Activated CD4-positive, alpha-beta T cell treated with anti-CD3 and anti-CD28 coated beads, Interleukin-2, amount 10 ng/mL, durations not matched to agents 24 days and 14 days (primary cell): ENCODE data around the gene MYH6. TPM values are rescaled to one million over a fixed set of nuclear protein-coding genes. Genes with fewer than 3 reads are reported as not detected.

Experiments used
- DNase-seq: peaks from one replicate; pipeline ENCODE4 v3.0.0; 2022
- H3K27ac Mint-ChIP-seq: one replicate; pipeline ENCODE4 v1.8.0; 2022; ENCODE audit warnings: mild to moderate bottlenecking, mixed read lengths
- H3K27me3 Mint-ChIP-seq: one replicate; pipeline ENCODE4 v1.8.0; 2022; ENCODE audit warnings: mixed read lengths
- H3K36me3 Mint-ChIP-seq: one replicate; pipeline ENCODE4 v1.8.0; 2022; ENCODE audit warnings: low read depth, mild to moderate bottlenecking, mixed read lengths
- H3K4me1 Mint-ChIP-seq: one replicate; pipeline ENCODE4 v1.8.0; 2021; ENCODE audit warnings: mixed read lengths
- H3K4me3 Mint-ChIP-seq: one replicate; pipeline ENCODE4 v1.8.0; 2022; ENCODE audit warnings: mild to moderate bottlenecking, moderate library complexity, mixed read lengths
- H3K9me3 Mint-ChIP-seq: one replicate; pipeline ENCODE4 v1.8.0; 2021; ENCODE audit warnings: mixed read lengths
- intact Hi-C: fragments of 100-400 bp; cut with micrococcal nuclease; formaldehyde crosslinking; loops from one replicate; pipeline ENCODE4 v1.15.1; 2023
- total RNA-seq: library from RNA; stranded (reverse); gene quantifications from 2 replicates; pipeline ENCODE4 v1.2.3, GENCODE V29; 2022

The MYH6 gene
- total RNA-seq, 1 donor from 2014 or later = 0.23 TPM

DNA sequence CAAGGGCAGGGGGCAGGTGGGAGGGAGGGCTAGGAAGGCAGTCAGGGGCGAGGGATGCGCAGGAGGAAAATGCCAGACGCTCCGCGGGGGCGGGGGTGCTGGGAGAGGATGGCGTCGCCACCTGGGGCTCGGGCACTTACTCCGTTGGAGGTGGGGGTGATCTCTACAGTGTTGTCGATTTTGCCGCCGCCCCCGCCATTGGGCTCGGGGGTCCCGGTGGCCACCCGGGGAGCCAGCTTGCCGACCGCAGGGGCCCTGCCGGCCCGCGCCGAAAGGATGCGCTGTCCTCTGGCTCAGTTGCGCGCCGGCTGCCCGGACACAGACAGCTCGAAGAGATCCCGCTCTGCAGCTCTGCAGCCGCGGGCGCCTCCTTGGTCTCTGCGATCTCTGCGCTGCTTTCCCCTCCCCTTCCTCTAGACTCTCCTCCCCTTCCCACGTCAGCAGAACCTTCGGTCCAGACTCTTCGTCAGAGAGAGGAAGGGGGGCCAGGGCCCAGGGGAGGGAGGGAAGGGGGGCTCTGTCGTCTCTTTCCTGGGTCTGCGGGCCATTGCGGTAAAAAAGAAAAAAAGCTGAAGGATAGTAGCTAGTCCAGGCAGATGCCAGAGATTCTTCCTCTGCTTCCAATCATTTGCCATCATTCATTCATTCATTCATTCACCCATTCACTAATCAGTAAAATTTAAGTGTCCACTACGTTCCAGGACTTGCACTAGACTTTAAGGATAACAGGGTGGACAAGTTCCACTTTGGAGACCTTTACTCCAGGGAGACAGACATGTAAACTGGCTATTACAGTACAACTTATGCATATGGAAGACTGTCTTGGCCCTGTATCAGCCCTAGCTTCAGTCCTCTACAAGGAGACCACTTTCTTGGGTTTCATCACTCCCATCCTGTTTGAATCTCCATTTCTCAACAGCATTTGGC, 55.3 kb downstream of the MYH6 start, which contains the start of gene SLC22A17:
SLC22A17 (minus strand) TSS at position 382 of the 927 bp plus-strand sequence.
- DNase-seq = peak; percentile 83
- H3K27ac Mint-ChIP-seq = no peak within 1 kb of the TSS
- H3K27me3 Mint-ChIP-seq = peaks cover 42% of the 10 kb centered on the region
- peaks cover 4% of the 10 kb centered on the region for H3K4me1 Mint-ChIP-seq
- H3K9me3 Mint-ChIP-seq = no peaks in the 10 kb centered on the region
- intact Hi-C loops = loop anchor here (2.0 kb wide), 1 partner anchor 24 kb away; no protein-coding TSS in a partner anchor
- no peaks in the 10 kb centered on the region for H3K36me3 Mint-ChIP-seq
- H3K4me3 Mint-ChIP-seq = peak within 1 kb of the TSS; percentile 78

DNA sequence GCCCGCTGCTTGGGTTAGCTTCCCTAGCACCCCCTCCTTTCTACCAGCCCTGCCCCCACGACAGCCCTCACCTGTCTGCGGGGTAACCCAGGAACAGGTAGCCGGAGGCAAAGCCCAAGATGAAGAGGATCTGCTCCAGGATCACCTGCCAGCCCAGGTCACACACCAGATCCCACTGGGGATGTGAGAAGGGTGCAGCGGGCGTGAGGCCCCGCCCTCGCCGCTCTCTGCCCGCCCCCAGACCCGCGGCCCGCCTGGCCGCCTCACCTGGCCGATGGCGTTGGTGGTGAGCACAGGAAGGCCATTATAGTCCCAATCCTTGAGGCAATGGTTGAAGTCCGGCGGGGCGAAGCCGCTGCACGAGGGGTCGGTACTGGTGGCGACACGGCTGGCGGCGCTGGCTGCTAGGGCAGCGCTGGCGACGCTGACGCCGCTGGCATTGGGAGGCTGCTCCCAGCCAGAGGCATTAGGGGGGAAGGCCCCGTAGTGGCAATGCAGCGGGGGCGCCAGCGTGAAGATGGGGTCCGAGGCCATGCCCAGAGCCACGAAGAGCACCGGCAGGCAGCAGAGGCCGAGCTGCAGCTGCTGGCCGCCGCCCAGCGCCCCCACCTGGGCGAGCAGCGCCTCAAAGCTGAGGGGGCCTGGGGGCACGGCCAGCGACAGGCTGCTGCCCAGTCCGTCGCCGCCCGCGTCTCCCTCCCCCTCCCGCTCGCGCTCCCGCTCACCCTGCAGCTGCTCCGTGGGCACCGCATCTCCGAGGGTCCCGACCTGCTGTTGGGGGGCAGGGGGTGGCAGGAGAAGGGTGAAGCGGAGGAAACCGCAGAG, 56.2 kb downstream of the MYH6 start:
- Mint-ChIP-seq H3K36me3 (no peaks in the 10 kb centered on the region), H3K27me3 (peaks cover 42% of the 10 kb centered on the region), H3K9me3 (no peaks in the 10 kb centered on the region), H3K4me3 (peak overlapping the region; percentile 78), H3K4me1 (peaks cover 4% of the 10 kb centered on the region), H3K27ac (no peak overlapping the region)
- intact Hi-C loops = loop anchor here (2.0 kb wide), 1 partner anchor 23 kb away; no protein-coding TSS in a partner anchor
- no peak for DNase-seq

DNA sequence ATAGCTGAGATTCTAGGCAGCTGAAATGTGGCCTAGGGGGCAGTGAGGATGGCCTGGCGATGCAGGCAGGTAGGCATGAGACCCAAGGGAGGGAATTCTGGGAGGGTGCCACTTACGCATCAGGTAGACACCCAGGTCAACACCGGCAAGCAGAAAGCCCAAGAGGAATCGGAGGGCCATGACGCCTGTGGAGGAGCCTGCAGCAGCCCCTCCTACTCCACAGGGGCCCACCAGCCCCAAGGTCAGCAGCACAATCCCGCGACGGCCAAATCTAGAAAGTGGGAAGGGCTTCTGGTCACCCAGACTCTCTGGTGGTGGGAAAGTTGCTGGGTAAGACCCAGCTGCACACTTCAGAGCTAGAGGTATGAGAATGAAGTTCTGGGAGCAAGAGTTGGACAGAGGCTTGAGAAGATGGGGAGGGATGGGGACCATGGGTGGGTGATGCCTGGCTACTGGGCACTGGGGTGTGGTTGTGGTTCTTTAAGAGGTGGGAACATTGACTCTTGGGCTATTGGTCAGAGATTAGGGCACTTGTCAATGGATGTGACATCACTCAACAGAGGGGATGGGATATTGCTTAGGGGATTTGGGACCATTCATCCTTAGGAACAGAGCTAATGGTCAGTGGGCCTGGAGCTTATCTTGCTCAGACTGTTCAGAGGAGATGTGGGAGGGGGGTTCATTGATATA, 58.8 kb downstream of the MYH6 start:
- Mint-ChIP-seq H3K27ac (no peak overlapping the region), H3K36me3 (no peaks in the 10 kb centered on the region), H3K27me3 (peaks cover 32% of the 10 kb centered on the region), H3K9me3 (no peaks in the 10 kb centered on the region), H3K4me3 (no peak overlapping the region), H3K4me1 (peaks cover 4% of the 10 kb centered on the region)
- no peak for DNase-seq
- intact Hi-C loops = no loop called here

DNA sequence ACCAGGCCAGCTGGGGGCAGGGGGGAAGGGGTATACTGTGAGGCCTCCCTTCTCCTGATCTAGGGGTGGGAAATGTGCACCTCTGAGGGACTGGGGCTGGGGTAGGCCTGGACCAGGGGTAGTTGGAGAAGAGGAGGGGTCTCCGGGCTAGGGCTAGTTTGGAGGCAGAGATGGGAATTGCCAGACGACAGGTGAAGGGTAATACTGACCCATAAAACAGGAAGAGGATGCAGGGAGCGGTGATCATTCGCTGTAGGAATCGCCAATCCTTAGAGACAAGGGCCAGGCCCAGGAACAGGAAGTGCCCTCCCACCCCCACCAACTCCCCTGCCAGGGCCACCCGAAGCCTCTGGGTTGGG, 59.8 kb downstream of the MYH6 start:
- no peaks in the 10 kb centered on the region for H3K36me3 Mint-ChIP-seq
- peaks cover 4% of the 10 kb centered on the region for H3K4me1 Mint-ChIP-seq
- H3K27me3 Mint-ChIP-seq = peaks cover 25% of the 10 kb centered on the region
- DNase-seq = no peak
- intact Hi-C loops = no loop called here
- H3K4me3 Mint-ChIP-seq = no peak overlapping the region
- H3K9me3 Mint-ChIP-seq = no peaks in the 10 kb centered on the region
- H3K27ac Mint-ChIP-seq = no peak overlapping the region

DNA sequence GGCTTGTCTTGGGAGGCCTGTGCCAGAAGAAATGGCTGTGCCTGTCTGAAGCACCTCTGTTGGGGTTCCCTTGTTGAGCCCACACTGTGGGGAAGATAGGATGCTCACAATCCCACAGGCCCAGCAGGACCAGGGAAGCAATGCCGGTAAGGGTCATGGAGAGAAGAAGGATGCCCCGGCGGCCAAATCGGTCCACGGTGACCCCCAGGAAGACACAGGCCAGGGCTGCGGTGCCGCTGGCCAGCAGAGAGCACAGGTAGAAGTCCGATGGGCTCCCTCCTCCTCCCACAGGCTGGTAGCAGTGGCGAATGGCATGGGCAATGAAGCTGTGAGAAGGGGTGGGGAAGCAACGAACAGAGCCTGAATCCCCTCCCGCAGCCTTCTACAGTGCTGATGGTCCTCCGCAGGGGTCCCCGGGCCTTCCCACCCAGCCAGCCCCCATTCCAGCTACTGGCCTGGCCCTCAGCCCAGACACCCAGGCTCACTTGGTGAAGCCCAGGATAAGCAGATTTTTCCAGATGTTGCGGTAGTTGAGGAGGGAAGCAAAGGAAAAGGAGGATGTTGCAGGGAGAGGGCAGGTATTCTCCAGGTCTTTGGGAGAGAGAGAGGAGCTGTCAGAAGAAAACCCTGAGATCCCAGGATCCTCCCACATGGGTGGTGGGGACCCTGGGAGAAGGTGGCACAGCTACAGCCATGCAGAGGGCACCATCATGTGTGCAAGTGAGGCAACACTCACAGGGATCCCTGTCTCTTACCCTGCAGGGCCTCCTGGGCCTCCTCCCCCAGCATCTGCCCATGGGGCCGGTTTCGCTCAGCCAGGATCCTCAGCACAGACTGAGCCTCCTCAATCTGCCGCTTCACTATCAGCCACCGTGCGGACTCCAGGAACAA, 60.4 kb downstream of the MYH6 start:
- no peaks in the 10 kb centered on the region for H3K9me3 Mint-ChIP-seq

DNA sequence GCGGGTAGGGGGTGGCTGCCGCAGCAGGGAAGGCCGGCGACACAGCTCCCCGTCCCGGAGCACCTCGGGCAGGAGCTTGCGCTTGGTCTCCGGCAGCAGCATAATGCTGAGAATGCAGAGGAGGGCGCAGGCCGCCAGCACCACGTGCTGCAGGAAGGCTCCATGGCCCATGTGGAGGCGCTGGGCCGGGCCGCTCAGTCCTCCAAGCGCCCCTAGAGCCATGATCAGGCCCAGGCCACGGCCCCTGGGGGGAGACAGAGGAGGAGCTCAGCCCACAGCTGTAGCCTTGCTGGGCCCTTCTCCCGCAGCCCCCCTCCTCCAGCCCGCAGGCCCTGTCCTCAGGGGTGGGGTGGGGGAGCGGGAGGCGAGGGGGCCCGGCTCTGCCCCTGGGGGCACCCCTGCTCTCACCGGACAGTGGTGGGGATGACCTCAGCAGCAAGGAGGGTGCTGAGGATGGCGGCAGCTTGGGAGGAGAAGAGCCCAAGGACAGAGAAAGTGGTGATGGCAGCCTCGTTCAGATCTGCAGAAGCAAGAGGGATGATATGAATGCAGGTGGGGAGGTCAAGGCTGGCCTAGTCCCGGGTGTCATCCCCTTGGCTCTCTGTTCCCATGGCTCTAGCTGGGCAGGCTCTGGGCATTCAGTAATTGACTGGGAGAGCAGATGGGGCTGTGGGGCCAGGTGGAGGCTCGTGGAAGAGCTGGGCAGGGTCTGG, 61.2 kb downstream of the MYH6 start:
- Mint-ChIP-seq H3K9me3 (no peaks in the 10 kb centered on the region), H3K4me1 (peaks cover 2% of the 10 kb centered on the region), H3K27ac (no peak overlapping the region), H3K36me3 (no peaks in the 10 kb centered on the region), H3K27me3 (peaks cover 25% of the 10 kb centered on the region), H3K4me3 (no peak overlapping the region)
- intact Hi-C loops = no loop called here
- no peak for DNase-seq

More for the DNA sequence above, 60.4 kb downstream of the MYH6 start:
- no peak for DNase-seq
- Mint-ChIP-seq H3K4me1 (peaks cover 2% of the 10 kb centered on the region), H3K36me3 (no peaks in the 10 kb centered on the region), H3K27ac (no peak overlapping the region), H3K4me3 (no peak overlapping the region), H3K27me3 (peaks cover 20% of the 10 kb centered on the region)
- intact Hi-C loops = no loop called here

DNA sequence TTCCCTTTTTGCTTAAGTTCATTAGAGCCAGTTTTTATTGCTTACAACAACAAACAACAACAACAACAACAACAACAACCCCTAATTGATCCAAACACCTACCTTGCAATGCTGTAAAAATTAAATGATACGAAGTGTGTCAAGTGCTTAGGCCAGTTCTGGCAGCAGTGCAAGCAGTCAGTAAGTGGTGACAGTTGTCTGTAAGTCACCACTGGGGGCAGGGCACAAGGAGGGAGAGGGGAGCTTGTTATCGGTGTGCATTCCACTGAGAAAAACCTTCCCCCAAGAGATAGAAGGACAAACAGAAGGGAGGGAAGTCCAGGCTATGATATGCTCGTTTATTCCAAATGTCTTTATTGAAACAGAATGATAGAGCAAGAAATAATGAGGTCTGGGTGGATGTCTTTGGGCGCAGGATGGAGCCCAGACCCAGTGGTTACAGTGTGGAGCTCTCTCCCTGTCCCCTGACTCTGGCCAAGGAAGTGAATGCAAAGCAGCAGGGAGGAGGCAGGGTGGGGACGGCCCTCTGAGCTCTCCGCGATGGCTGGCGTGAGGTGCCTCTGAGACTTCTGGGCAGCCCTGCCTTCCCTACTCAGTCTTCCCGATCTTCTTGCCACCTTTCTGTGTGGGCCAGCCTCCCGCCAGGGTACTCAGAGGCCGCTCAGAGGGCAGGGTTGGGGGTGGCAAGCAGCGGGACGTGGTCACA, 61.9 kb downstream of the MYH6 start:
- H3K27me3 Mint-ChIP-seq = peaks cover 22% of the 10 kb centered on the region
- intact Hi-C loops = no loop called here
- no peaks in the 10 kb centered on the region for H3K36me3 Mint-ChIP-seq
- no peak for DNase-seq
- peaks cover 2% of the 10 kb centered on the region for H3K4me1 Mint-ChIP-seq
- H3K4me3 Mint-ChIP-seq = no peak overlapping the region
- H3K9me3 Mint-ChIP-seq = no peaks in the 10 kb centered on the region
- H3K27ac Mint-ChIP-seq = no peak overlapping the region

DNA sequence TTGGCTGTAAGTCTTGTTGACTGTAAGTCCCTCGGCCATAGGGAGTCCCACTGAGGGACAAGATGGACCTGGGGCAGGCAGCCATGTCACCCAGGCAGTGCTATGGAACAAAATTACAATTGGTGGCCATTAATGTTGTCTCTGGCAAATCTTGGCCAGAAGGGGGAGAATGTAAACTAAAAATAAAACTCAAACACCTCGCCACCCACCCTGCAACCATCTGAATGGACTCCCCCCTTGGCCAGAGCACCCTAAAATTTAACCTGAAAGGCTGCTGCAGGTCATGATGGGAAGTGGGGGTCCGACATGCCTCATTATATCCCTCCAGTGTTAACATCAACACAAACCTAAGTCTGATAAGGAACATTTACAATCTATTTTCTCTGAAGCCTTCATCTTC, 63.6 kb downstream of the MYH6 start:
- Mint-ChIP-seq H3K27ac (no peak overlapping the region), H3K36me3 (no peaks in the 10 kb centered on the region), H3K4me3 (no peak overlapping the region), H3K4me1 (no peaks in the 10 kb centered on the region), H3K9me3 (peaks cover 3% of the 10 kb centered on the region), H3K27me3 (peaks cover 12% of the 10 kb centered on the region)
- intact Hi-C loops = no loop called here
- DNase-seq = no peak

DNA sequence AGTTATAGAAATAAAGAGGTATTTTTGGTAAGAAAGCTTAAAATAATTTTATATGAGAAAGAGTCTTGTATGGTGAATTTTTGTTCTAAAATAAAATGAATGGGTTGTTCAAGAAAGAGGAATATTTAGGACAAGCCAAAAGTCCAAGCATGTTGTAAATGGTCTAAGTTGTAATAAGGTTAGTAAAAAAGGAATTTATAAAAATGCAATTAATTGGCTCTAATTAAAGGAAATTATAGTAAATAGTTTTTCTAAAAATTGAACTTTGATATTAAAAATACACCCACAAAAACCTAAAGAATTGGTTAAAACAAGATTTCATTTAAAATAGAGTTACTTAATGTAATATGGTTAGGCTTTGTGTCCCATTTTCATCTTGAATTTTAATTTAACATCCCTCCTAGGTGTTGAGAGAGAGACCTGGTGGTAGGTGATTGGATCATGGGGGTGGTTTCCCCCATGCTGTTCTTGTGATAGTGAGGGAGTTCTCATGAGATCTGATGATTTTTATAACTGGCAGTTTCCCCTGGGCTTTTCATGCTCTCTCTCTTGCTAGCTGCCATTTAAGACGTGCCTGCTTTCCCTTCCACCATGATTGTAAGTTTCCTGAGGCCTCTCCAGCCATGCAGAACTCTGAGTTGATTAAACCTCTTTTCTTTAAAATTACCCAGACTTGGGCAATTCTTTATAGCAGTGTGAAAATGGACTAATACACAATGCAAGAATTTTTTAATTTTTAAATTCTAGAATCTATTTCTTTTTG, 68.4 kb downstream of the MYH6 start:
- Mint-ChIP-seq H3K36me3 (no peaks in the 10 kb centered on the region), H3K4me3 (no peak overlapping the region), H3K27me3 (peaks cover 29% of the 10 kb centered on the region), H3K9me3 (peaks cover 3% of the 10 kb centered on the region), H3K27ac (no peak overlapping the region), H3K4me1 (no peaks in the 10 kb centered on the region)
- intact Hi-C loops = no loop called here
- DNase-seq = no peak

DNA sequence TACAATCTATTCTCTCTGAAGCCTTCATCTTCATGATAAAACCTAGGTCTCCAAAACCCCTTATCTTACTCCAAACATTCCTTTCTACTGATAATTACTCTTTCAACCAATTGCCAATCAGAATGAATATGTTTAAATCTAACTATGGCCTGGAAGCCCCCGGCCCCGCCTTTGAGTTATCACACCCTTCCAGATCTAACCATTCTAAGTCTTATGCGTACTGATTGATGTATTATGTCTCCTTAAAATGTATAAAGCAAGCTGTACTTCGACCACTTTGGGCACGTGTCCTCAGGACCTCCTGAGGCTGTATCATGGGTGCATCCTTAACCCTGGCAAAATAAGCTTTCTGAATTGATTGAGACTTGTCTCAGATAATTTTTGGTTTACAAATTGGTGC, 72.5 kb downstream of the MYH6 start:
- no peak overlapping the region for H3K4me3 Mint-ChIP-seq
- intact Hi-C loops = no loop called here
- no peaks in the 10 kb centered on the region for H3K36me3 Mint-ChIP-seq
- H3K4me1 Mint-ChIP-seq = no peaks in the 10 kb centered on the region
- no peak for DNase-seq
- peaks cover 25% of the 10 kb centered on the region for H3K27me3 Mint-ChIP-seq
- H3K9me3 Mint-ChIP-seq = peaks cover 3% of the 10 kb centered on the region
- no peak overlapping the region for H3K27ac Mint-ChIP-seq
